IMR-90 (cell line): ENCODE measurements around the gene DYRK1A.

ENCODE experiments used
- BHLHE40 ChIP-seq: fragments of 150-350 bp; IDR thresholded peaks from 2 replicates; pipeline ENCODE4 v1.6.1; 2016; ENCODE audit warnings: mild to moderate bottlenecking, low read depth, low read length
- CTCF ChIP-seq: conservative IDR thresholded peaks from 2 replicates; pipeline ENCODE4 v1.5.1; 2012; ENCODE audit warnings: mild to moderate bottlenecking, low read depth, low read length, improper control_type of control experiment
- ELK1 ChIP-seq: fragments of 150-350 bp; IDR thresholded peaks from 2 replicates; pipeline ENCODE4 v1.6.1; 2016; ENCODE audit warnings: low read depth, mild to moderate bottlenecking, low read length, moderate library complexity, borderline replicate concordance
- MAZ ChIP-seq: IDR thresholded peaks from 2 replicates; pipeline ENCODE4 v1.6.1; 2012; ENCODE audit warnings: low read depth, mild to moderate bottlenecking, low read length, improper control_type of control experiment, moderate library complexity, borderline replicate concordance
- NFE2L2 ChIP-seq: fragments of 150-350 bp; IDR thresholded peaks from 2 replicates; pipeline ENCODE4 v1.6.1; 2016; ENCODE audit warnings: low read depth, mild to moderate bottlenecking, low read length
- POLR2A ChIP-seq: IDR thresholded peaks from 2 replicates; pipeline ENCODE4 v1.6.1; 2012; ENCODE audit warnings: mild to moderate bottlenecking, low read depth, low read length
- RAD21 ChIP-seq: IDR thresholded peaks from 2 replicates; pipeline ENCODE4 v1.6.1; 2012; ENCODE audit warnings: low read length, improper control_type of control experiment
- RFX5 ChIP-seq: IDR thresholded peaks from 2 replicates; pipeline ENCODE4 v1.8.0; 2012; ENCODE audit warnings: low read depth, mild to moderate bottlenecking, low read length, moderate library complexity
- USF2 ChIP-seq: fragments of 150-350 bp; IDR thresholded peaks from 2 replicates; pipeline ENCODE4 v1.6.1; 2017; ENCODE audit warnings: mild to moderate bottlenecking, antibody characterized with exemption, low read length, low read depth

DNA sequence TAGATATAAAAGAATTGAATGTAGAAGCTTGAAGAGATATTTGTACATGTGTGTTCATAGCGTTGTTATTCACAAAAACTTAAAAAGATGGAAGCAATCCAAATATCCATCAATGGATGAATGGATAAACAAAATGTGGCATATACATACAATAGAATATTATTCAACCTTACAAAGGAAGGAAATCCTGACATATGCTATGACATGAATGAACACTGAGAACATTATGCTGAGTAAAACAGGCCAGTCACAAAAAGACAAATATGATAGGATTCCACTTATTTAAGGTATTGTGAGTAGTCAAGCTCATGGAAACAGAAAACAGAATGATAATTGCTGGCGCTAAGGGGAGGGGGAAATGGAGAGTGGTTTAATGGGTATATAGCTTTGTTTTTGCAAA, 47.0 kb upstream of the DYRK1A start:
- TF ChIP-seq POLR2A (no peak), CTCF (no peak), RFX5 (no peak), BHLHE40 (no peak), RAD21 (no peak), NFE2L2 (no peak), MAZ (no peak), USF2 (no peak), ELK1 (no peak)
